HUES48 (cell line): ENCODE results near the gene TSPAN11.

Source experiments
- H3K27ac ChIP-seq: one replicate; pipeline ENCODE4 v1.7.0; 2013; ENCODE audit warnings: low read depth, low read length, inconsistent platforms
- H3K27me3 ChIP-seq: 2 replicates; pipeline ENCODE4 v1.6.1; 2013; ENCODE audit warnings: mild to moderate bottlenecking, low read length; ENCODE audit not compliant: control insufficient read depth, insufficient read depth
- H3K36me3 ChIP-seq: 2 replicates; pipeline ENCODE4 v1.6.1; 2013; ENCODE audit warnings: low read length; ENCODE audit not compliant: control insufficient read depth, insufficient read depth
- H3K4me1 ChIP-seq: 2 replicates; pipeline ENCODE4 v1.6.1; 2013; ENCODE audit warnings: mild to moderate bottlenecking, low read length; ENCODE audit not compliant: control insufficient read depth, insufficient read depth
- H3K4me3 ChIP-seq: 2 replicates; pipeline ENCODE4 v1.5.1; 2013; ENCODE audit warnings: mild to moderate bottlenecking, low read depth, low read length
- H3K9ac ChIP-seq: 2 replicates; pipeline ENCODE4 v1.6.1; 2013; ENCODE audit warnings: mild to moderate bottlenecking, low read depth, low read length, moderate library complexity
- H3K9me3 ChIP-seq: 2 replicates; pipeline ENCODE4 v1.6.1; 2013; ENCODE audit warnings: low read length; ENCODE audit not compliant: control insufficient read depth, insufficient read depth

Gene TSPAN11

GRCh38 chr12:30982413-30982812 lies 55.9 kb downstream of the TSPAN11 start:
- no peak overlapping the region for H3K4me3 ChIP-seq
- H3K27me3 ChIP-seq, result no peaks in the 10 kb centered on the region
- H3K9ac ChIP-seq, result no peak overlapping the region
- no peaks in the 10 kb centered on the region for H3K36me3 ChIP-seq
- H3K4me1 ChIP-seq, result peaks cover 5% of the 10 kb centered on the region; the same call in 1 of the 2 replicates
- H3K9me3 ChIP-seq, result no peaks in the 10 kb centered on the region
- no peak overlapping the region for H3K27ac ChIP-seq

- Histone ChIP-seq H3K9ac (no peak overlapping the region), H3K27me3 (no peaks in the 10 kb centered on the region), H3K9me3 (no peaks in the 10 kb centered on the region), H3K27ac (no peak overlapping the region), H3K36me3 (no peaks in the 10 kb centered on the region), H3K4me3 (no peak overlapping the region), H3K4me1 (no peaks in the 10 kb centered on the region)
These were observed 59.4 kb downstream of the TSPAN11 start for GRCh38 chr12:30985814-30986452.

GRCh38 chr12:30988086-30988485 lies 61.5 kb downstream of the TSPAN11 start:
- Histone ChIP-seq H3K27me3 (no peaks in the 10 kb centered on the region), H3K4me1 (no peaks in the 10 kb centered on the region), H3K4me3 (no peak overlapping the region), H3K36me3 (no peaks in the 10 kb centered on the region), H3K9ac (no peak overlapping the region), H3K27ac (no peak overlapping the region), H3K9me3 (no peaks in the 10 kb centered on the region)

GRCh38 chr12:30988646-30989286 lies 62.2 kb downstream of the TSPAN11 start:
- no peak overlapping the region for H3K9ac ChIP-seq
- no peaks in the 10 kb centered on the region for H3K9me3 ChIP-seq
- no peaks in the 10 kb centered on the region for H3K36me3 ChIP-seq
- no peak overlapping the region for H3K4me3 ChIP-seq
- no peak overlapping the region for H3K27ac ChIP-seq
- H3K27me3 ChIP-seq, result no peaks in the 10 kb centered on the region
- H3K4me1 ChIP-seq, result no peaks in the 10 kb centered on the region

GRCh38 chr12:30989754-30990153 lies 63.2 kb downstream of the TSPAN11 start:
- Histone ChIP-seq H3K27ac (no peak overlapping the region), H3K9me3 (no peaks in the 10 kb centered on the region), H3K9ac (no peak overlapping the region), H3K27me3 (no peaks in the 10 kb centered on the region), H3K4me3 (no peak overlapping the region), H3K4me1 (no peaks in the 10 kb centered on the region), H3K36me3 (no peaks in the 10 kb centered on the region)

GRCh38 chr12:30990316-30990715 lies 63.8 kb downstream of the TSPAN11 start:
- no peaks in the 10 kb centered on the region for H3K27me3 ChIP-seq
- H3K36me3 ChIP-seq, result no peaks in the 10 kb centered on the region
- no peak overlapping the region for H3K4me3 ChIP-seq
- H3K27ac ChIP-seq, result no peak overlapping the region
- H3K9me3 ChIP-seq, result no peaks in the 10 kb centered on the region
- H3K9ac ChIP-seq, result no peak overlapping the region
- H3K4me1 ChIP-seq, result no peaks in the 10 kb centered on the region

- H3K9ac ChIP-seq, result no peak overlapping the region
- no peaks in the 10 kb centered on the region for H3K9me3 ChIP-seq
- H3K4me1 ChIP-seq, result no peaks in the 10 kb centered on the region
- no peak overlapping the region for H3K4me3 ChIP-seq
- no peak overlapping the region for H3K27ac ChIP-seq
- no peaks in the 10 kb centered on the region for H3K36me3 ChIP-seq
- no peaks in the 10 kb centered on the region for H3K27me3 ChIP-seq
These were observed 64.2 kb downstream of the TSPAN11 start for GRCh38 chr12:30990776-30991175.

- Histone ChIP-seq H3K27ac (no peak overlapping the region), H3K9ac (no peak overlapping the region), H3K9me3 (no peaks in the 10 kb centered on the region), H3K27me3 (no peaks in the 10 kb centered on the region), H3K4me1 (no peaks in the 10 kb centered on the region), H3K4me3 (no peak overlapping the region), H3K36me3 (no peaks in the 10 kb centered on the region)
These were observed 64.9 kb downstream of the TSPAN11 start for GRCh38 chr12:30991466-30991865.

- H3K4me1 ChIP-seq, result no peaks in the 10 kb centered on the region
- no peak overlapping the region for H3K27ac ChIP-seq
- H3K9me3 ChIP-seq, result no peaks in the 10 kb centered on the region
- H3K27me3 ChIP-seq, result no peaks in the 10 kb centered on the region
- H3K36me3 ChIP-seq, result no peaks in the 10 kb centered on the region
- no peak overlapping the region for H3K4me3 ChIP-seq
- no peak overlapping the region for H3K9ac ChIP-seq
These were observed 65.8 kb downstream of the TSPAN11 start for GRCh38 chr12:30992381-30992780.

- no peak overlapping the region for H3K9ac ChIP-seq
- no peaks in the 10 kb centered on the region for H3K27me3 ChIP-seq
- no peak overlapping the region for H3K27ac ChIP-seq
- no peaks in the 10 kb centered on the region for H3K9me3 ChIP-seq
- H3K4me1 ChIP-seq, result no peaks in the 10 kb centered on the region
- H3K36me3 ChIP-seq, result no peaks in the 10 kb centered on the region
- no peak overlapping the region for H3K4me3 ChIP-seq
These were observed 67.2 kb downstream of the TSPAN11 start for GRCh38 chr12:30993766-30994165.

GRCh38 chr12:30994274-30994673 lies 67.7 kb downstream of the TSPAN11 start:
- Histone ChIP-seq H3K4me3 (no peak overlapping the region), H3K9me3 (no peaks in the 10 kb centered on the region), H3K27me3 (no peaks in the 10 kb centered on the region), H3K9ac (no peak overlapping the region), H3K27ac (no peak overlapping the region), H3K4me1 (no peaks in the 10 kb centered on the region), H3K36me3 (no peaks in the 10 kb centered on the region)
